Stomach (tissue), 9 donors: ENCODE results near the gene INF2. TPM values are rescaled to one million over a fixed set of nuclear protein-coding genes. Genes with fewer than 3 reads are reported as not detected.

Experiments
- DNase-seq, 2 donors: peaks; one replicate each; pipeline versions ENCODE4 v3.0.0 to v3.0.0-alpha.2; 2013 to 2019
- H3K27ac ChIP-seq, 5 donors: fragments of 200-600 bp in 4 of 5; sonication (generic) in 4 of 5; one replicate each; pipeline ENCODE4 v1.5.1; 2013 to 2019; ENCODE audit warnings: mild to moderate bottlenecking in 1 of 5, moderate library complexity in 1 of 5
- H3K27me3 ChIP-seq, 3 donors: fragments of 200-600 bp; sonication (generic); one replicate each; pipeline ENCODE4 v1.5.1; 2017 to 2019; ENCODE audit warnings: mixed run types in 1 of 3
- H3K36me3 ChIP-seq, 4 donors: fragments of 200-600 bp; sonication (generic); 1 replicate in 3 of 4; 2 replicates in 1 of 4; pipeline ENCODE4 v1.5.1; 2016 to 2019
- H3K4me1 ChIP-seq, 4 donors: fragments of 200-600 bp; sonication (generic); one replicate each; pipeline ENCODE4 v1.5.1; 2016 to 2019
- H3K4me3 ChIP-seq, 4 donors: fragments of 200-600 bp; sonication (generic) in 3 of 4; one replicate each; pipeline ENCODE4 v1.5.1; 2016 to 2019; ENCODE audit warnings: mild to moderate bottlenecking in 1 of 4
- H3K9me3 ChIP-seq, 4 donors: fragments of 200-600 bp; sonication (generic); one replicate each; pipeline ENCODE4 v1.5.1; 2016 to 2019
- EP300 ChIP-seq: sonication (generic); formaldehyde crosslinking; IDR thresholded peaks from one replicate; pipeline ENCODE4 v1.6.1; 2017; ENCODE audit warnings: antibody characterized with exemption
- POLR2A ChIP-seq, 4 donors: fragments of 450-650 bp; IDR thresholded peaks; one replicate each; pipeline ENCODE4 v1.6.1; 2016; ENCODE audit warnings: antibody characterized with exemption in 4 of 4, control low read depth in 2 of 4, mild to moderate bottlenecking in 1 of 4, moderate library complexity in 1 of 4
- POLR2AphosphoS5 ChIP-seq, 3 donors: sonication (generic); formaldehyde crosslinking; IDR thresholded peaks; one replicate each; pipeline ENCODE4 v1.6.1; 2016; ENCODE audit warnings: antibody characterized with exemption in 3 of 3
- WGBS, 5 donors: extraction: QIAGEN DNeasy Blood & Tissue Kit in 3 of 5; methylation state at CpG; one replicate each; pipeline versions ENCODE4 v1.1.5 to v1.1.7; 2013 to 2018; 5-methylcytosine and 5-hydroxymethylcytosine counted together
- intact Hi-C: fragments of 100-400 bp; cut with DNase I; formaldehyde crosslinking; loops from one replicate; pipeline ENCODE4 v1.15.1; 2023; ENCODE audit warnings: low total_unique reads
- polyA plus RNA-seq, 3 donors: library from polyadenylated mRNA; stranded (reverse); fragments of 200-250 nt; gene quantifications; one replicate each; pipeline ENCODE4 v1.2.3, GENCODE V29; 2013
- total RNA-seq, 5 donors: library from RNA; depleted of rRNA; stranded (reverse); fragments of >200 nt; gene quantifications; one replicate each; pipeline versions ENCODE4 v1.1.0 to v1.2.3, GENCODE V29; 2014 to 2016
- TF ChIP-seq, protein P1 (sequence below), 7 experiments: fragments of 450-650 bp in 4 of 7; fragments of 200-600 bp in 3 of 7; sonication (generic) in 3 of 7; IDR thresholded peaks; one replicate each; pipeline ENCODE4 v1.5.1; 2016 to 2019; ENCODE audit warnings: antibody characterized with exemption in 7 of 7, control low read depth in 2 of 7, mild to moderate bottlenecking in 1 of 7
- donor health status: healthy with polysubstance abuse.
- donor health status: Bipolar disorder and iron deficiency.
- donor health status: healthy.

The INF2 gene
- total and polyA plus RNA-seq, 8 donors, result 45.9 to 385 (median 146) TPM

- WGBS, 5 donors, result 26 to 39% (median 27%) methylated on average over 24 to 26 of the region's 26 CpGs
- no peaks in the 10 kb centered on the region for H3K36me3 ChIP-seq
- H3K4me3 ChIP-seq, result peak overlapping the region in 2 of 4 donors; percentile 16 to 24
- no peaks in the 10 kb centered on the region for H3K27me3 ChIP-seq
- peak; percentile 87 to 89 for DNase-seq
- H3K4me1 ChIP-seq, result peaks cover 60 to 65% (median 64%) of the 10 kb centered on the region in 4 donors
- TF ChIP-seq, protein P1, sequence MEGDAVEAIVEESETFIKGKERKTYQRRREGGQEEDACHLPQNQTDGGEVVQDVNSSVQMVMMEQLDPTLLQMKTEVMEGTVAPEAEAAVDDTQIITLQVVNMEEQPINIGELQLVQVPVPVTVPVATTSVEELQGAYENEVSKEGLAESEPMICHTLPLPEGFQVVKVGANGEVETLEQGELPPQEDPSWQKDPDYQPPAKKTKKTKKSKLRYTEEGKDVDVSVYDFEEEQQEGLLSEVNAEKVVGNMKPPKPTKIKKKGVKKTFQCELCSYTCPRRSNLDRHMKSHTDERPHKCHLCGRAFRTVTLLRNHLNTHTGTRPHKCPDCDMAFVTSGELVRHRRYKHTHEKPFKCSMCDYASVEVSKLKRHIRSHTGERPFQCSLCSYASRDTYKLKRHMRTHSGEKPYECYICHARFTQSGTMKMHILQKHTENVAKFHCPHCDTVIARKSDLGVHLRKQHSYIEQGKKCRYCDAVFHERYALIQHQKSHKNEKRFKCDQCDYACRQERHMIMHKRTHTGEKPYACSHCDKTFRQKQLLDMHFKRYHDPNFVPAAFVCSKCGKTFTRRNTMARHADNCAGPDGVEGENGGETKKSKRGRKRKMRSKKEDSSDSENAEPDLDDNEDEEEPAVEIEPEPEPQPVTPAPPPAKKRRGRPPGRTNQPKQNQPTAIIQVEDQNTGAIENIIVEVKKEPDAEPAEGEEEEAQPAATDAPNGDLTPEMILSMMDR (IDR thresholded peaks at IDR 0.05), result no peak
- TF ChIP-seq POLR2A (IDR thresholded peaks at IDR 0.05) (no peak), EP300 (no peak), POLR2AphosphoS5 (IDR thresholded peaks at IDR 0.05) (peak; percentile 38 to 72 (median 69))
- peak overlapping the region; percentile 89 to 95 (median 93) for H3K27ac ChIP-seq
- no peaks in the 10 kb centered on the region for H3K9me3 ChIP-seq
- intact Hi-C loops, result no loop called here
Observed at GRCh38 chr14:104680806-104681688, 8.4 kb upstream of the INF2 start.

DNA sequence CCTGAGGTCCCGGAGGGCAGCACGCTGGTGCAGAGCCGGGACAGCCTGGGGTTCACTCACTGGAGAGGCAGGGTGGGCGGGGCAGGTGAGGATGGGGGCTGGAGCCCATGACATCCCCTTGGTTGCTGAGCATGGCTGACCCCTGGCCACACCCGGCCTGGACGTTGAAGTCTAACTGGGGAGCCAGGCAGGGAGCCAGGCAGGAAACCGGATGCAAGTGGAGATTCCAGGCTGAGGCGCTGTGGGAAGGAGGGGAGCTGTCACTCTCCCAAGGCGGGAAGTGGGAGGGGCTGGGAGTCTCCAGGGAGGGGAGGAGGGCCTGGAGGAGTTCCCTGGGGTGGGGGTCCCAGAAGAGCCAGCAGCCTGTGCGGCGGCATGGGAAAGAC is 7.7 kb upstream of the INF2 start:
- peak; percentile 92 to 95 for DNase-seq
- no peaks in the 10 kb centered on the region for H3K27me3 ChIP-seq
- no peak for TF ChIP-seq EP300
- TF ChIP-seq POLR2AphosphoS5 (IDR thresholded peaks at IDR 0.05), result peak in 2 of 3 donors; percentile 75 to 79
- no peak for TF ChIP-seq POLR2A (IDR thresholded peaks at IDR 0.05)
- TF ChIP-seq, protein P1 (IDR thresholded peaks at IDR 0.05), result no peak
- H3K36me3 ChIP-seq, result no peaks in the 10 kb centered on the region
- 9 to 26% (median 18%) methylated on average over 9 to 11 of the region's 11 CpGs for WGBS, 5 donors
- peak overlapping the region; percentile 89 to 95 (median 93) for H3K27ac ChIP-seq
- H3K9me3 ChIP-seq, result no peaks in the 10 kb centered on the region
- H3K4me3 ChIP-seq, result peak overlapping the region in 3 of 4 donors; percentile 16 to 27 (median 24)
- peaks cover 62 to 67% (median 65%) of the 10 kb centered on the region in 4 donors for H3K4me1 ChIP-seq
- intact Hi-C loops, result no loop called here

DNA sequence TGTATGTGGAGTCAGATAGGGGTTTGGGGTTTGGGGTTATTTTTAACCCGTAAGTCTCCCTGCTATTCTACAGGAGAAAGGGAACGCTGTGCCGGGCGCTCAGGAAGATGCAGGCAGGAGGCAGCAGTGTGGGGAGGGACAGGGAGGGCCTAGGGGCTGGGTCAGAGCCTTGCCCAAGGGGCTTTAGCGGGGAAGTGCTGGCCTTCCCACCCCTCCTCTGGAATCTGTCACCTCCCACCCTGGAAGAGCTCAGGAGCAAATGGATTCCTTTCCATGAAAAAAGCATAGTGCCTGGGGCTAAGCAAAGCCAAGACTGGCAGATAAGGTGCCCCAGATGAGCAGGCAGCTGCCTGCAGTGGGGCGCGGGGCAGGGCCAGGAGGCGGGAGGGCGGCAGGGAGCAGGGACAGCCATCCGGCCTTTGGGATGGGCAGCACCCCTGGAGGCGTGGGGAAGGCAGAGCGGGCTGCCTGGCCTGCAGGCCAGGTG is 7.3 kb upstream of the INF2 start:
- H3K4me1 ChIP-seq, result peaks cover 63 to 68% (median 66%) of the 10 kb centered on the region in 4 donors
- intact Hi-C loops, result no loop called here

More for the DNA sequence above, 7.3 kb upstream of the INF2 start:
- no peaks in the 10 kb centered on the region for H3K36me3 ChIP-seq
- TF ChIP-seq EP300, result no peak
- no peak for TF ChIP-seq POLR2AphosphoS5 (IDR thresholded peaks at IDR 0.05)
- TF ChIP-seq, protein P1 (IDR thresholded peaks at IDR 0.05), result no peak
- no peak for TF ChIP-seq POLR2A (IDR thresholded peaks at IDR 0.05)
- no peak for DNase-seq
- 26 to 41% (median 36%) methylated on average over 12 of the region's 12 CpGs for WGBS, 5 donors
- H3K27me3 ChIP-seq, result no peaks in the 10 kb centered on the region
- peak overlapping the region in 3 of 4 donors; percentile 16 to 27 (median 24) for H3K4me3 ChIP-seq
- H3K9me3 ChIP-seq, result no peaks in the 10 kb centered on the region
- peak overlapping the region; percentile 89 to 95 (median 93) for H3K27ac ChIP-seq
